T-helper 17 cell (primary cell): Measurements from ENCODE around the gene KNDC1. TPM values are rescaled to one million over a fixed set of nuclear protein-coding genes. Genes with fewer than 3 reads are reported as not detected.
"Not testable (repeated sequence)": the region's sequence is repeated elsewhere in the genome, so short reads cannot be mapped to it uniquely, and the experiment has no call there.

Source experiments
- ATAC-seq: fragments of 150-1000 bp; cut with Tn5 transposase; 2 replicates; pipeline ENCODE4 v1.10.0; 2021; ENCODE audit warnings: mild to moderate bottlenecking, moderate library complexity
- DNase-seq, 3 donors: peaks; one replicate each; pipeline versions ENCODE4 v3.0.0 to v3.0.0-alpha.2; 2020 to 2021
- H3K9me3 ChIP-seq: one replicate; pipeline ENCODE4 v1.7.0; 2013; ENCODE audit warnings: low read length, mild to moderate bottlenecking; ENCODE audit not compliant: control insufficient read depth, poor library complexity, severe bottlenecking
- H3K27ac Mint-ChIP-seq: one replicate; pipeline ENCODE4 v1.8.0; 2022; ENCODE audit warnings: mild to moderate bottlenecking, moderate library complexity, mixed read lengths
- H3K27me3 Mint-ChIP-seq: one replicate; pipeline ENCODE4 v1.8.0; 2022; ENCODE audit warnings: mixed read lengths
- H3K36me3 Mint-ChIP-seq: one replicate; pipeline ENCODE4 v1.8.0; 2022; ENCODE audit warnings: low read depth, mixed read lengths
- H3K4me1 Mint-ChIP-seq: one replicate; pipeline ENCODE4 v1.8.0; 2022; ENCODE audit warnings: mild to moderate bottlenecking, mixed read lengths
- H3K4me3 Mint-ChIP-seq: one replicate; pipeline ENCODE4 v1.8.0; 2022; ENCODE audit warnings: mild to moderate bottlenecking, moderate library complexity, mixed read lengths
- total RNA-seq, 4 donors: library from RNA in 2 of 4; stranded (reverse) in 2 of 4; gene quantifications; one replicate each; pipeline ENCODE4 v1.2.3 and lab custom pipeline; 2022 to 2026

Gene KNDC1
- total RNA-seq, 2 donors from 2014 or later, result 0.42 to 1.1 TPM

DNA sequence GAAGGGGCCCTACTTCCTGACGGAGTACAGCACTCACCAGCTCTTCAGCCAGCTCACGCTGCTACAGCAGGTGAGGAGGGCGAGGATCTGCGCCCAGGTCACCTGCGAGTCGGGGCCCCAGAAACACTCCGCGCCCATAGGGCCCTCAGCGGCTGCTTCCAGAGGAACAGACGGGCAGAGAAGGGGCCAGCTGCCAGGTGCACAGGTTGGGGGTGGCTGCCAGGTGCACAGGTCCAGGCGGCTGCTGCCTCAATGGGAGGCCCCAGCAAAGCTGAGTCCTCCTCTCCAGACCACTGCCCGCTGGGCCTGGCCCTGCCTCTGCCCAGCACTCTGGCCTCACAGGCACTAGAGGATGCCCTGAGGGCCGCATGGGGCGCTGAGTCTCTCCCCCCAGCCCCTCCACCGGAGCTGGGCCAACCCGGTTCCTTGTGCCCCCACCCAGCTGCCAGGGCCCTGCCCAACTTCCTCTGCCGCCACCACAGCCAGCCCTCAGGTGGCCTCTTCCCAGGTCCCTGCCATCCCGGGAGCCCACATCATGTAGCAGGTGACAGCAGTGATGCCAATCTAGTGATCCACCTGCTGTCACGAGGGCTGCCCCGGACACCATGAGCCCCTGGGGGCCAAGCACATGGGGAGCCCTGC lies 53.0 kb downstream of the KNDC1 start:
- ATAC-seq, result no peak
- DNase-seq, result no peak
- Mint-ChIP-seq H3K36me3 (no peaks in the 10 kb centered on the region), H3K4me1 (peaks cover 3% of the 10 kb centered on the region), H3K27me3 (peaks cover 24% of the 10 kb centered on the region), H3K4me3 (no peak overlapping the region), H3K27ac (no peak overlapping the region)
- H3K9me3 ChIP-seq, result no peaks in the 10 kb centered on the region

DNA sequence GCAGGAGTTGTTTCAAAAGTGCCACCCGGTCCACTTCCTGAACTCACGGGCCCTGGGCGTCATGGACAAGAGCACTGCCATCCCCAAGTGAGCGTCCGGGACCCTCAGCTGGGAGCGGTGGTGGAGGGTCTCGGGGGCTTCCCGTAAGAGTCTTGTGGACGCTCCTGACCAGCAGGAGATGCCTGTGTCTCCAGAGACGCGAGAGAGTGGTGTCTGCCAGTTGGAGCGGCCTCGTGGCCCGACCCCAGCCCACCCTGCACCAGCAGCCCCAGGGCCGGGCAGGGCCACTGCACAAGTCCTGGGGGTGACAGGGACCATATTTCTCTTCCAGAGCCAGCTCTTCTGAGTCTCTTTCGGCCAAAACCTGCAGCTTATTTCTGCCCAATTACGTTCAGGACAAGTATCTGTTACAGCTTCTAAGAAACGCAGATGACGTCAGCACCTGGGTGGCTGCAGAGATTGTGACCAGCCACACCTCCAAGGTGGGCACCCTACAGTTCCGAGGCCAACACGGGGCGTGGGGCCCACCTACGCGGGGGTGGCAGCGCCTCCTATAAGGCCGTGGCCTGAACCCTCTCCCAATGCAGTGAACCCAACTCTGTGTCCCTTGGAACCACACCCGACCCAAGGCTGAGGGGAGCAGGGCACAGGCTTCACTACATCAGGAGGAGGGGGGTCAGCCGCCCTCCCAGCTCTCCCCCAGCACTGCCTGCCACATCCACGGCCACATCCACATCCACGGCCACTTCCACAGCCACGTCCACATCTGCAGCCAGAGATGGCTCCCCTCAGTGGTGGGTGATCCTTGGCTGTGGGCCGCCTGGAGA lies 53.8 kb downstream of the KNDC1 start:
- no peak for DNase-seq
- Mint-ChIP-seq H3K4me1 (peaks cover 3% of the 10 kb centered on the region), H3K36me3 (no peaks in the 10 kb centered on the region), H3K27me3 (peaks cover 24% of the 10 kb centered on the region), H3K27ac (no peak overlapping the region), H3K4me3 (no peak overlapping the region)
- no peak for ATAC-seq
- no peaks in the 10 kb centered on the region for H3K9me3 ChIP-seq

DNA sequence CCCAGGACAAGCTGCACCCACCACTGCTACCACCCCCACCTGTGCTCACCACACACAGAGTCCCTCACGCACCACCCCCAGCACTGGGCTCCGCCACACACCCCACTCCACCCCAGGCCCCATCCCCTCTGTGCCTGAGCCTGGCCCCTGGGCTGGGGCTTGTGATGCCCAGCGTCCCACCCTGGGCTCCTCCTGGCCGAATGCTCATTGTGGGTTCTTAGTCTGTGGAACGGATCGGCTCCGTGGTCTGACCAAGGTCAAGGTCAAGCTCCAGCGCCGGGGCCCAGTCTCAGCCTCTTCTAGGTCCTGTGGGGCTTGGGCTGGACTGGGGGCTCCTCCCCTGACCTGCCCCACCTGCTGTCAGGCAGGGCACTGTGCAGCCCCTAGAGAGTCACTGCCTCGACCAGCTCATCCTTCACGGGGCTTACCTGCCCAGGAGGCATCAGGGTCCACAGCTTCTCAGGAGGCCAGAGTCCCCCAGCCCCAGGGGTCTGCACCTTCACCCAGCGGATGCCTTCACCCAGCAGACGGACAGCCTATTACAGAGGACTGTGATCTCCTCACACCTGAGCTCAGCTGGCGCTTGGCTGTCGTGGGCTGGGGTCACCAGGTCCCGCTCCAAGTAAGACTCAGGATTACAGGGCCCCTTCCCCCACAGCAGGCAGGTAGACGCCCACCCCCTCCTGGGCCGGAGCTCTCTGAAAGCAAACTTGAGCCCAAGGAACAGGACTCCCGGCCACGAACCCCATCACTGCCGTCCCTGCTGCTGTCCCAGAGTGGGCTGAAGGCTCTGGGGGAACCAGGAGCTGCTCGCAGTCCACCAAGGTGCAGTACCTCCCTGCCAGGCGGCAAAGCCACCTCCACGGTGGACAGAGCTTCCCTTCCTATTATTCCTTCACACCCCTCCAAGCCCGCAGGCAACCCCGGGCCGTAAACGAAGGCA lies 54.7 kb downstream of the KNDC1 start:
- peaks cover 24% of the 10 kb centered on the region for H3K27me3 Mint-ChIP-seq
- no peak overlapping the region for H3K4me3 Mint-ChIP-seq
- no peaks in the 10 kb centered on the region for H3K36me3 Mint-ChIP-seq
- H3K4me1 Mint-ChIP-seq, result peaks cover 3% of the 10 kb centered on the region
- DNase-seq (no peak), ATAC-seq (no peak)
- H3K27ac Mint-ChIP-seq, result no peak overlapping the region
- no peaks in the 10 kb centered on the region for H3K9me3 ChIP-seq

DNA sequence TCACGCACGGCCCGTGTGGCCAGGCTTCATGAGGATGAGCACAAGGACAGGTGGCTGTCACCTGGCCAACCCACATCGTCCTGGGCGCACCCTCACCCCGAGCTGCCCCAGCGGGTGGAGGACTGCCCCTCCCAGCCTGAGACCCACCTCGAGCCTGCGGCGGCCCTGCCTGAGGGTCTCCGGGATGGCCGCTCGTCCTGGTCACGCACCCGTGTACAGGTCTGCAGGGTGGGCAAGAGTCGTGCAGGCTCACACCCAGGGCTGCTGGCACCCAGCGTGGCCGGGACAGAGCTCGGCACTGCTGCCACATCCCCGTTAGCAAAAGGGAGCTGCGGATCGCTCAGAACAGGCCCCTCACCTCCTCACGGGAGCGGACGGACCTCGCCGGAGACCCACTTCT lies 55.6 kb downstream of the KNDC1 start:
- no peaks in the 10 kb centered on the region for H3K9me3 ChIP-seq
- no peak overlapping the region for H3K27ac Mint-ChIP-seq
- peaks cover 24% of the 10 kb centered on the region for H3K27me3 Mint-ChIP-seq
- DNase-seq (no peak), ATAC-seq (no peak)
- no peak overlapping the region for H3K4me3 Mint-ChIP-seq
- H3K36me3 Mint-ChIP-seq, result no peaks in the 10 kb centered on the region
- peaks cover 1% of the 10 kb centered on the region for H3K4me1 Mint-ChIP-seq

DNA sequence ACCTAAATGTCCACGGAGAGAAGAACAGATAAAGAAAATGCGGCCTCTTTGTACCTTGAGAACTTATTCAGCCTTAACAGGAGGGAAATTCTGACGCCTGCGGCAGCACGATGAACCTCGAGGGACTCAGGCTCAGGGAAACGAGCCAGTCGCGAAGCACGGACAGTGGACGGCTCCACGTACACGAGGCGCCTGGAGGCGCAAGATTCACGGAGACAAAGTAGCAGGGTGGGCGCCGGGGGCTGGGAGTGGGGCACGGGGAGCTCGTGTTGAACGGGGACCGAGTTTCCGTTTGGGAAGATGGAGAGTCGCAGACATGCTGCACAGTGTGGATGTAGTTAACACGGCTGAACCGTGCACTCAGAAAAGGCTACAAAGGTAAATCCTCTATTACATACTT lies 56.8 kb downstream of the KNDC1 start:
- Mint-ChIP-seq H3K36me3 (no peaks in the 10 kb centered on the region), H3K27ac (no peak overlapping the region), H3K4me1 (peaks cover 3% of the 10 kb centered on the region), H3K27me3 (peaks cover 30% of the 10 kb centered on the region), H3K4me3 (no peak overlapping the region)
- ATAC-seq, result no peak
- DNase-seq, result no peak
- no peaks in the 10 kb centered on the region for H3K9me3 ChIP-seq

DNA sequence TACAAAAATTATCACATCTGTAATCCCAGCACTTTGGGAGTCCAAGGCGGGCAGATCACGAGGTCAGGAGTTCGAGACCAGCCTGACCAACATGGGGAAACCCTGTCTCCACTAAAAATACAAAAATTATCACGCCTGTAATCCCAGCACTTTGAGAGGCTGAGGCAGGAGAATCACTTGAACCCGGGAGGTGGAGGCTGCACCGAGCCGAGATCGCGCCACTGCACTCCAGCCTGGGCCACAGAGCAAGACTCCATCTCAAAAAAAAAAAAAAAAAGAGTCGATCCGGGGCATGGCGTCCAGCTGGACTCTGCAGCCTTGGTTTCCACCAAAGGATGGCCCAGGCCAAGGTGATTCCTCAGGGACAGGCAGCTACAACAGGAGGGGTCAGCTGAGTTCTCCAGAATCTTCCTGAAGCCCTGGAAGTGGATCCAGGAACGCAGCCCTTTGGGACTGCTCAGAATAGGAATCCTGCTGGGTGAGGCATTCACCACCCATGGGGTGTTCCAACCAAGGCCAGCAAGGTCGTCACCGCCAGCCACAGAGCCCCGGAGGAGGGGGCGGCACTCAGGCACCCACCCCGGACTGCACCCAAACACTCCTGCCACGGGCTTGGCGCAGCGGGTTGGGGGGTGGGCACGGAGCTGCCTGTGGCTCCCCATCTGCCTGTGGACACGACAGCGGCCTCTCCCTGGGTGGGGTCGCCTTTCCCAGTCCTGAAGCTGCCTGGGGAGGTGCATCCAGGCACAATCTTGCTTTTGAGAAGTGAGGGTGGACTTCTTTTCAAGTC lies 58.0 kb downstream of the KNDC1 start:
- H3K27ac Mint-ChIP-seq, result no peak overlapping the region
- ATAC-seq (no peak), DNase-seq (no peak)
- H3K27me3 Mint-ChIP-seq, result peaks cover 24% of the 10 kb centered on the region
- no peaks in the 10 kb centered on the region for H3K9me3 ChIP-seq
- H3K4me3 Mint-ChIP-seq, result no peak overlapping the region
- peaks cover 3% of the 10 kb centered on the region for H3K4me1 Mint-ChIP-seq
- H3K36me3 Mint-ChIP-seq, result no peaks in the 10 kb centered on the region

DNA sequence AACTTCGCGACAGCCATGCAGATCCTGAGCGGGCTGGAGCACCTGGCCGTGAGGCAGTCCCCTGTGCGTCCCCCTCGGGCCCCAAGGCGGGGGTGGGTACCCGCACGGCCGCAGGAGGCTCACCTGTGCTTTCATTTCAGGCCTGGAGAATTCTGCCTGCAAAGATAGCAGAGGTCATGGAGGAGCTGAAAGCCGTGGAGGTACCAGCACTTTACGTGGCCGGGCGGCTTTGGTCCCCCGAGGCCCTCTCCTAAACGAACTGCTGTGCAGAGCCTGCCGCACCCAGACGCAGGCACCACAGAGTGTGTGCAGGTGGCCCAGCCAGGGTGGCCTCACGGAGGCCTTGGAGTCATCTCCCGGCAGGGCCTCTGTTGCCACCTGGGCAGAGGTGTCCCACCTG lies 58.9 kb downstream of the KNDC1 start:
- ATAC-seq, result no peak
- H3K9me3 ChIP-seq, result no peaks in the 10 kb centered on the region
- Mint-ChIP-seq H3K36me3 (no peaks in the 10 kb centered on the region), H3K4me1 (peaks cover 3% of the 10 kb centered on the region), H3K27me3 (peaks cover 24% of the 10 kb centered on the region), H3K4me3 (no peak overlapping the region), H3K27ac (no peak overlapping the region)
- DNase-seq, result no peak

DNA sequence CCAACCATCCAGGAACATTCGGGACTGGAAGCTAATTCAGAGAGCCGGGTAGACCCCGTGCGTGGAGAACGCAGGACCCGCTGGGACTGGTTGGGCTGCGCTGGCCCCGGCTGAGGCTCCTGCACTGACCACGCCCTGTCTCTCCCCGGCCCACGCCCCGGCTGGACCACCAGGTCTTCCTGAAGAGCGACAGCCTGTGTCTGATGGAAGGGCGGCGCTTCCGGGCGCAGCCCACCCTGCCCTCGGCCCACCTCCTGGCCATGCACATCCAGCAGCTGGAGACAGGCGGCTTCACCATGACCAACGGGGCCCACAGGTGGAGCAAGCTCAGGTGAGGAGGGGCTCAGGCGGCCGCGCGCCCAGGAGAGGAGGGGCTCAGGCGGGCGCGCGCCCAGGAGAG lies 59.8 kb downstream of the KNDC1 start:
- ATAC-seq (no peak), DNase-seq (no peak)
- Mint-ChIP-seq H3K4me3 (no peak overlapping the region), H3K27me3 (peaks cover 28% of the 10 kb centered on the region), H3K4me1 (peaks cover 3% of the 10 kb centered on the region), H3K27ac (no peak overlapping the region), H3K36me3 (no peaks in the 10 kb centered on the region)
- H3K9me3 ChIP-seq, result no peaks in the 10 kb centered on the region

DNA sequence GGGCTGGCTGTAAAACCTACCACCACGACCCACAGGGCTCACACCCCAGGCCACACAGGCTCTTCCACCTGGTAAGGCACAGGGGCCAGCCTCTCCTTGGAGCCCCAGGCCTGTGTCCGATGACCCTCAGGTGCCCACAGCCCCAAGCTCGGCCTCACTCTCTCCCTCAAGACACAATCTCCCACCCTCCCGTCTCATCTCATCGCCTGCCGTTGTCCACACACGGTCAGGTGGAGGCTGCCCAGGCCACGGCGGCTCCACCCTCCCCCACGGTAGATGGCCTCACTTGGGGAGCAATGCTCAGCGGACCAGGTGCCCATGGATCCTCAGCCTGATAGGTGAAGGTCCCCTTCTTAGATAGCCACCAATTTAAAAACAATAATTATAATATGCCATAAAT lies 61.3 kb downstream of the KNDC1 start:
- Mint-ChIP-seq H3K36me3 (no peaks in the 10 kb centered on the region), H3K4me1 (peaks cover 9% of the 10 kb centered on the region), H3K4me3 (no peak overlapping the region), H3K27me3 (peaks cover 24% of the 10 kb centered on the region), H3K27ac (no peak overlapping the region)
- no peaks in the 10 kb centered on the region for H3K9me3 ChIP-seq
- DNase-seq (no peak), ATAC-seq (no peak)

DNA sequence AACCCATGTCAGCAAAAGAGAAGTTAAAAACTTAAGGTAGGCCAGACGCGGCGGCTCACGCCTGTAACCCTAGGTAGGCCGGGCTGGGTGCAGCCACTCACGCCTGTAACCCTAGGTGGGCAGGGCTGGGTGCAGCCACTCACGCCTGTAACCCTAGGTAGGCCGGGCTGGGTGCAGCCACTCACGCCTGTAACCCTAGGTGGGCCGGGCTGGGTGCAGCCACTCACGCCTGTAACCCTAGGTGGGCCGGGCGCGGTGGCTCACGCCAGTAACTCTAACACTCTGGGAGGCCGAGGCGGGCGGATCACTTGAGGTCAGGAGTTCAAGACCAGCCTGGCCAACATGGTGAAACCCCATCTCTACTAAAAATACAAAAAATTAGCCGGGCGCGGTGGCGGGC lies 61.7 kb downstream of the KNDC1 start:
- not testable (repeated sequence) for H3K9me3 ChIP-seq, H3K4me3 Mint-ChIP-seq, DNase-seq, H3K36me3 Mint-ChIP-seq, ATAC-seq, H3K27ac Mint-ChIP-seq
- peaks cover 24% of the 10 kb centered on the region for H3K27me3 Mint-ChIP-seq
- peaks cover 12% of the 10 kb centered on the region for H3K4me1 Mint-ChIP-seq

DNA sequence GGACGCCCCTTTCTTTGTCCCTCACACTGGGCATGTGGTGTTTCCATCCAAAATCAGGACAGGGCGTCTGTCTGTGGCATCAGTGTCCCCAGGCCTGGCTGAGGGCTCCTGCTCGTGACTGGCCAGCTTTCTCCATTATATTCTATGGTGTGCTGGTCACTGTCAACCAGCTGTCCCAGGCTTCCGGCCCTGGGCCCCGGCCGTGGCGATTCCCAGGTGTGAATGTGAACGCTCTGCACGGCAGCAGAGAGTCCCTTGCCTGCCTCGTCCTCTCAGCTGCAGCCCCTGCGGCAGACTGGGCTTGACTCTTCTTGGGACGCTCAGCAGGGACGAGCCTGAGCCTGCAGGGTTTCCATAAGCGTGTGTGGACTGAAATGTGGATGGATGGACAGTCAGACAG lies 64.1 kb downstream of the KNDC1 start:
- no peak overlapping the region for H3K27ac Mint-ChIP-seq
- no peak for ATAC-seq
- H3K4me1 Mint-ChIP-seq, result peaks cover 15% of the 10 kb centered on the region
- DNase-seq, result no peak
- no peaks in the 10 kb centered on the region for H3K9me3 ChIP-seq
- H3K4me3 Mint-ChIP-seq, result no peak overlapping the region
- H3K27me3 Mint-ChIP-seq, result peaks cover 40% of the 10 kb centered on the region
- no peaks in the 10 kb centered on the region for H3K36me3 Mint-ChIP-seq

DNA sequence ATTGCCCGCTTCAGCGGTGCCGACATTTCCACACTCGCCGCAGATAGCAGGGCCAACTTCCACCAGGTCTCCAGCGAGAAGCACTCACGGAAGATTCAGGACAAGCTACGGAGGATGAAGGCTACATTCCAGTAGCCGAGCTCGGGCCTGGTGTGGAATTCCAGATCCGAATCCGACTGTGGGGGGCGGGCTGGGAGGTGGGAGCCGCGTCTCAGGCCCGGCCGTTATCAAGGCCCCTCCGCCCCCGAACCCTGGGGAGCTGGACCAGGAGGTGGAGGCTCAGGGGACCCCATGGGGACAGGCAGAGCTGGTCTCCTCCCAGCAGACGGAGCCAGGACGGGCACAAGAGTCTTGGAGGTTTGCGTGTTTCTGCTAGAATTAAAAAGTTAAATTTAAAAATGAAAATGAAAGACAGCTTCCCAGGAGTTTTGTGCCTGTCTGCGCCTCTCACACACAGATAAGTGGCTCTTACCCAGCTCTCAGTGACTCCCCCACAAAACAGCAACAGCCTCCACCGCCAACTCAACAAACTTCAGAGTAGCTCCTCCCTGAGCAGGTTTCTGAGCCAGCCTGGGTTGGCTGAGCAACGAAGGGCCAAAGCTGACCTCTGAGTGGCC lies 64.8 kb downstream of the KNDC1 start:
- Mint-ChIP-seq H3K27me3 (peaks cover 45% of the 10 kb centered on the region), H3K4me3 (no peak overlapping the region), H3K36me3 (no peaks in the 10 kb centered on the region), H3K27ac (no peak overlapping the region), H3K4me1 (peaks cover 19% of the 10 kb centered on the region)
- no peak for DNase-seq
- no peaks in the 10 kb centered on the region for H3K9me3 ChIP-seq
- no peak for ATAC-seq
